Endothelial cell of umbilical vein (primary cell): ENCODE data around the gene B3GAT1. TPM values are rescaled to one million over a fixed set of nuclear protein-coding genes. Genes with fewer than 3 reads are reported as not detected.

Experiments
- BruUV-seq: library from RNA; stranded (reverse); fragments of 400-500 nt; replicated peaks from 2 replicates; lab custom pipeline; 2021; lab: Mats Ljungman, UMichigan
- CTCF ChIA-PET: fragments of 300-600, 350-600 bp; sonication (Branson Sonifier 250); formaldehyde crosslinking; loops from one replicate; lab custom pipeline; 2021; ENCODE audit warnings: antibody characterized with exemption, inconsistent platforms; lab: Charles Lee
- POLR2A ChIA-PET: fragments of 300-600, 350-600 bp; sonication (Branson Sonifier 250); formaldehyde crosslinking; loops from one replicate; lab custom pipeline; 2021; ENCODE audit warnings: antibody characterized with exemption, inconsistent platforms; lab: Charles Lee
- DNase-seq: peaks from one replicate; pipeline ENCODE4 v3.0.0-alpha.2; 2011; ENCODE audit warnings: low read depth, low spot score
- FAIRE-seq: peaks from 2 replicates; lab custom pipeline; 2011; peaks lifted over from hg19 to GRCh38; lab: Jason Lieb, UNC
- H2AFZ ChIP-seq: 2 replicates; pipeline ENCODE4 v1.6.0; 2012; ENCODE audit warnings: low read depth, low read length, control low read depth, inconsistent platforms
- H3K27ac ChIP-seq: 2 replicates; pipeline ENCODE4 v1.5.1; 2011; ENCODE audit warnings: low read depth, mild to moderate bottlenecking, control low read depth, low read length, moderate library complexity; ENCODE audit not compliant: insufficient read depth
- H3K27me3 ChIP-seq, 2 experiments: 2 replicates each; pipeline versions ENCODE4 v1.6.0 to v1.6.1; 2011; ENCODE audit warnings: low read length in 2 of 2, mixed read lengths in 1 of 2; ENCODE audit not compliant: control insufficient read depth in 2 of 2, insufficient read depth in 2 of 2
- H3K36me3 ChIP-seq, 2 experiments: 2 replicates in 1 of 2; 3 replicates in 1 of 2; pipeline ENCODE4 v1.5.1; 2011; ENCODE audit warnings: low read length in 2 of 2, mild to moderate bottlenecking in 1 of 2, moderate library complexity in 1 of 2; ENCODE audit not compliant: control insufficient read depth in 2 of 2, insufficient read depth in 2 of 2; ENCODE audit errors: extremely low read depth in 1 of 2
- H3K4me1 ChIP-seq: 3 replicates; pipeline ENCODE4 v1.5.1; 2011; ENCODE audit warnings: mild to moderate bottlenecking, low read length; ENCODE audit not compliant: control insufficient read depth, insufficient read depth; ENCODE audit errors: extremely low read depth
- H3K4me2 ChIP-seq: 2 replicates; pipeline ENCODE4 v1.6.1; 2011; ENCODE audit warnings: low read length, control low read depth, mixed read lengths; ENCODE audit not compliant: insufficient read depth
- H3K4me3 ChIP-seq, 3 experiments: fragments of 200-600 bp in 1 of 3; sonication (generic), shearing (Covaris generic) in 1 of 3; replicated peaks in 1 of 3; 2 replicates each; pipeline ENCODE4 v1.5.1; 2011 to 2016; ENCODE audit warnings: control low read depth in 3 of 3, low read length in 3 of 3, mild to moderate bottlenecking in 2 of 3, inconsistent platforms in 1 of 3, low read depth in 1 of 3, moderate library complexity in 1 of 3; ENCODE audit not compliant: insufficient read depth in 1 of 3
- H3K79me2 ChIP-seq: 2 replicates; pipeline ENCODE4 v1.6.0; 2012; ENCODE audit warnings: low read length, inconsistent platforms; ENCODE audit not compliant: control insufficient read depth, insufficient read depth
- H3K9ac ChIP-seq: replicated peaks from 2 replicates; pipeline ENCODE3; 2011; ENCODE audit warnings: low read length, control low read depth; ENCODE audit not compliant: insufficient read depth; ENCODE audit errors: extremely low read depth
- H3K9me1 ChIP-seq: replicated peaks from 3 replicates; pipeline ENCODE4 v1.6.0; 2011; ENCODE audit warnings: mild to moderate bottlenecking, low read length; ENCODE audit not compliant: control insufficient read depth, insufficient read depth; ENCODE audit errors: extremely low read depth
- H3K9me3 ChIP-seq: replicated peaks from 2 replicates; pipeline ENCODE4 v1.5.1; 2012; ENCODE audit warnings: low read length, inconsistent platforms; ENCODE audit not compliant: control insufficient read depth, insufficient read depth
- H4K20me1 ChIP-seq: replicated peaks from 2 replicates; pipeline ENCODE3; 2011; ENCODE audit warnings: mild to moderate bottlenecking, low read length; ENCODE audit not compliant: control insufficient read depth, insufficient read depth; ENCODE audit errors: extremely low read depth
- EZH2 ChIP-seq: IDR thresholded peaks from 2 replicates; pipeline ENCODE4 v1.6.1; 2012; ENCODE audit warnings: borderline replicate concordance, low read depth, mild to moderate bottlenecking, moderate library complexity, low read length, inconsistent platforms; ENCODE audit not compliant: severe bottlenecking
- FOS ChIP-seq: IDR thresholded peaks from 2 replicates; pipeline ENCODE4 v1.6.1; 2011; ENCODE audit warnings: mild to moderate bottlenecking, low read length, moderate library complexity, borderline replicate concordance; ENCODE audit not compliant: insufficient read depth
- GATA2 ChIP-seq: IDR thresholded peaks from 2 replicates; pipeline ENCODE4 v1.7.0; 2011; ENCODE audit warnings: low read depth, mild to moderate bottlenecking, moderate library complexity, mixed read lengths, low read length; ENCODE audit not compliant: insufficient read length, insufficient read depth
- JUN ChIP-seq: IDR thresholded peaks from 2 replicates; pipeline ENCODE4 v1.6.1; 2011; ENCODE audit warnings: borderline replicate concordance, low read depth; ENCODE audit not compliant: insufficient read length, insufficient read depth
- MYC ChIP-seq: IDR thresholded peaks from one replicate; pipeline ENCODE4 v1.6.1; 2011; ENCODE audit warnings: mild to moderate bottlenecking, low read depth, low read length
- POLR2A ChIP-seq: IDR thresholded peaks from 2 replicates; pipeline ENCODE4 v1.6.1; 2012; ENCODE audit warnings: low read depth, mild to moderate bottlenecking, control low read depth, low read length
- dilution Hi-C: fragments of 300-500 bp; cut with MboI; formaldehyde crosslinking; loops from one replicate; pipeline ENCODE4 v1.15.0; 2019; ENCODE audit warnings: low sequenced_read_pairs; ENCODE audit not compliant: extremely low pct_ligation_motif_present
- intact Hi-C: fragments of 100-400 bp; cut with micrococcal nuclease; formaldehyde crosslinking; loops from one replicate; pipeline ENCODE4 v1.10.0; 2022
- polyA plus RNA-seq, 4 experiments: library from polyadenylated mRNA; depleted of rRNA in 3 of 4; stranded (reverse) in 3 of 4; unstranded in 1 of 4; fragments of >200 nt; gene quantifications; 2 replicates each; pipeline versions ENCODE4 v1.2.1 to v1.2.3, GENCODE V29; 2011 to 2012; ENCODE audit warnings: missing spikeins in 1 of 4
- total RNA-seq: library from RNA; stranded (reverse); gene quantifications from 2 replicates; pipeline ENCODE4 v1.2.3, GENCODE V29; 2021
- TF ChIP-seq, protein P1 (sequence below): IDR thresholded peaks from 2 replicates; pipeline ENCODE4 v1.6.1; 2011; ENCODE audit not compliant: insufficient read depth, insufficient read length

Gene B3GAT1
- total and polyA plus RNA-seq, 2 donors (not counting 3 experiments of a cell fraction or from before 2014, with no cell fraction given) = 0.01 TPM; not detected in 1

GRCh38 chr11:134407321-134407828, 4.7 kb downstream of the B3GAT1 start:
- POLR2A ChIA-PET = no interaction called here
- no peak overlapping the region for H3K27ac ChIP-seq
- H3K9me1 ChIP-seq = no peaks in the 10 kb centered on the region
- H4K20me1 ChIP-seq = no peaks in the 10 kb centered on the region
- no peaks in the 10 kb centered on the region for H3K4me1 ChIP-seq
- H3K36me3 ChIP-seq = no peaks in the 10 kb centered on the region
- DNase-seq (no peak), FAIRE-seq (no peak)
- H3K9ac ChIP-seq = no peak overlapping the region
- no peaks in the 10 kb centered on the region for H3K9me3 ChIP-seq
- intact Hi-C loops (no loop called here), dilution Hi-C loops (no loop called here)
- CTCF ChIA-PET = no interaction called here
- no peak overlapping the region for H3K4me2 ChIP-seq
- no peak overlapping the region for H3K4me3 ChIP-seq
- no TSS peak for BruUV-seq
- TF ChIP-seq, protein P1, sequence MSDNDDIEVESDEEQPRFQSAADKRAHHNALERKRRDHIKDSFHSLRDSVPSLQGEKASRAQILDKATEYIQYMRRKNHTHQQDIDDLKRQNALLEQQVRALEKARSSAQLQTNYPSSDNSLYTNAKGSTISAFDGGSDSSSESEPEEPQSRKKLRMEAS = no peak
- no peak for TF ChIP-seq POLR2A
- TF ChIP-seq FOS = no peak
- no peak for TF ChIP-seq GATA2
- TF ChIP-seq JUN = no peak
- no peak for TF ChIP-seq EZH2
- TF ChIP-seq MYC = no peak
- peaks cover 11 to 13% of the 10 kb centered on the region in 2 experiments for H3K27me3 ChIP-seq
- H2AFZ ChIP-seq = no peak overlapping the region
- no peaks in the 10 kb centered on the region for H3K79me2 ChIP-seq
